GM12878 (cell line): ENCODE data around the gene ADCYAP1R1. TPM values are rescaled to one million over a fixed set of nuclear protein-coding genes. Genes with fewer than 3 reads are reported as not detected.

Source experiments
- ATAC-seq: fragments of 200-7000 bp; cut with Tn5 transposase; 3 replicates; pipeline ENCODE4 v1.9.1; 2020; ENCODE audit warnings: mild to moderate bottlenecking, moderate library complexity
- BruUV-seq: library from RNA; stranded (reverse); fragments of 400-500 nt; replicated peaks from 2 replicates; lab custom pipeline; 2021; lab: Mats Ljungman, UMichigan
- CTCF ChIA-PET: fragments of 300-600 bp; sonication (Branson Sonifier 250); formaldehyde crosslinking; extraction: SDS; loops from one replicate; lab custom pipeline; 2021; ENCODE audit warnings: inconsistent platforms; lab: Yijun Ruan, JAX
- POLR2A ChIA-PET: fragments of 350-600 bp; formaldehyde crosslinking; extraction: SDS; loops from one replicate; lab custom pipeline; 2021; ENCODE audit warnings: inconsistent platforms; lab: Charles Lee
- RAD21 ChIA-PET: fragments of 300-600 bp; sonication (Branson Sonifier 250); formaldehyde crosslinking; loops from one replicate; lab custom pipeline; 2023; ENCODE audit warnings: antibody characterized with exemption; ENCODE audit not compliant: unreplicated experiment; lab: Charles Lee
- SMC1A ChIA-PET: fragments of 300-600 bp; sonication (Branson Sonifier 250); formaldehyde crosslinking; loops from one replicate; lab custom pipeline; 2023; ENCODE audit not compliant: unreplicated experiment, uncharacterized antibody; lab: Charles Lee
- DNase-seq: peaks from one replicate; pipeline ENCODE4 v3.0.0-alpha.2; 2011; ENCODE audit warnings: low read depth, low spot score
- FAIRE-seq: peaks from 3 replicates; lab custom pipeline; 2011; peaks lifted over from hg19 to GRCh38; lab: Jason Lieb, UNC
- H2AFZ ChIP-seq: 2 replicates; pipeline ENCODE4 v1.6.0; 2011; ENCODE audit warnings: low read depth, low read length, control low read depth; ENCODE audit not compliant: control insufficient read depth
- H3K27ac ChIP-seq: 2 replicates; pipeline ENCODE4 v1.5.1; 2011; ENCODE audit warnings: control low read depth; ENCODE audit not compliant: control insufficient read depth, insufficient read depth
- H3K27me3 ChIP-seq, 2 experiments: replicated peaks in 1 of 2; 2 replicates each; pipeline versions ENCODE4 v1.6.0 to v1.6.1; 2011; ENCODE audit warnings: low read length in 1 of 2; ENCODE audit not compliant: control insufficient read depth in 2 of 2, insufficient read depth in 2 of 2
- H3K36me3 ChIP-seq, 2 experiments: 2 replicates each; pipeline ENCODE4 v1.5.1; 2011; ENCODE audit warnings: low read length in 1 of 2; ENCODE audit not compliant: control insufficient read depth in 2 of 2, insufficient read depth in 2 of 2
- H3K4me1 ChIP-seq: 2 replicates; pipeline ENCODE4 v1.6.1; 2011; ENCODE audit warnings: mild to moderate bottlenecking, low read length, moderate library complexity, mixed read lengths; ENCODE audit not compliant: control insufficient read depth, insufficient read depth
- H3K4me2 ChIP-seq: 2 replicates; pipeline ENCODE4 v1.6.0; 2011; ENCODE audit warnings: control low read depth; ENCODE audit not compliant: control insufficient read depth, insufficient read depth
- H3K4me3 ChIP-seq: fragments of 200-600 bp; sonication (generic); 2 replicates; pipeline ENCODE4 v1.5.1; 2016
- H3K79me2 ChIP-seq: 2 replicates; pipeline ENCODE4 v1.6.0; 2011; ENCODE audit warnings: low read length; ENCODE audit not compliant: control insufficient read depth, insufficient read depth
- H3K9ac ChIP-seq: 2 replicates; pipeline ENCODE4 v1.8.0; 2011; ENCODE audit warnings: low read length, control low read depth, mixed read lengths; ENCODE audit not compliant: control insufficient read depth, insufficient read depth
- H3K9me3 ChIP-seq: replicated peaks from 3 replicates; pipeline ENCODE4 v1.5.1; 2011; ENCODE audit warnings: mild to moderate bottlenecking, low read length; ENCODE audit not compliant: control insufficient read depth, insufficient read depth
- H4K20me1 ChIP-seq: 2 replicates; pipeline ENCODE4 v1.6.0; 2011; ENCODE audit not compliant: control insufficient read depth, insufficient read depth
- EP300 ChIP-seq, 2 experiments: fragments of 150-350 bp in 1 of 2; IDR thresholded peaks; 2 replicates each; pipeline ENCODE4 v1.6.1; 2011 to 2012; ENCODE audit warnings: low read depth in 2 of 2, low read length in 2 of 2, borderline replicate concordance in 1 of 2, improper control_type of control experiment in 1 of 2, inconsistent platforms in 1 of 2; ENCODE audit not compliant: control insufficient read depth in 1 of 2
- ESRRA ChIP-seq: IDR thresholded peaks from 2 replicates; pipeline ENCODE4 v1.6.1; 2012; ENCODE audit warnings: mild to moderate bottlenecking, low read length, improper control_type of control experiment
- WGBS: methylation state at CpG from one replicate; pipeline ENCODE4 v1.1.6; 2016; ENCODE audit warnings: low lambda C conversion rate; ENCODE audit not compliant: insufficient replicate concordance, insufficient coverage; ENCODE audit errors: missing lambda C conversion rate; 5-methylcytosine and 5-hydroxymethylcytosine counted together
- in situ Hi-C: fragments of 300-500 bp; cut with MboI; formaldehyde crosslinking; loops from 9 replicates; pipeline ENCODE4 v1.14.3; 2018; ENCODE audit warnings: mixed read lengths
- intact Hi-C: fragments of 100-400 bp; cut with micrococcal nuclease; formaldehyde crosslinking; loops from one replicate; pipeline ENCODE4 v1.14.2; 2022; ENCODE audit not compliant: unreplicated experiment
- polyA plus RNA-seq, 11 experiments: library from polyadenylated mRNA; depleted of rRNA in 4 of 11; unstranded in 6 of 11; stranded (reverse) in 5 of 11; fragments of >200 nt; fragmentation: Nextera tagmentation in 4 of 11; fragmentation: Illumina TruSeq in 1 of 11; extraction: Ambion mirVana in 4 of 11; extraction: Trizol in 1 of 11; gene quantifications; 1 replicate in 1 of 11; 2 replicates in 10 of 11; pipeline versions ENCODE4 v1.2.1 to v1.2.3, GENCODE V29; 2011 to 2016; ENCODE audit warnings: inconsistent platforms in 2 of 11, missing spikeins in 2 of 11, low read depth in 1 of 11
- total RNA-seq, 4 experiments: library from RNA; depleted of rRNA in 3 of 4; stranded (reverse); fragments of >200 nt in 3 of 4; fragmentation: Illumina TruSeq in 1 of 4; extraction: Trizol in 1 of 4; gene quantifications; 2 replicates each; pipeline versions ENCODE4 v1.2.1 to v1.2.3, GENCODE V29; 2013 to 2021
- TF ChIP-seq, protein P1 (sequence below): fragments of 450-650 bp; IDR thresholded peaks from 2 replicates; pipeline ENCODE4 v1.6.1; 2016; ENCODE audit warnings: mild to moderate bottlenecking, moderate library complexity, borderline replicate concordance

The ADCYAP1R1 gene
- total and polyA plus RNA-seq, 10 of the 15 experiments (the other 5 are each of a cell fraction or from before 2014, with no cell fraction given): not detected

DNA sequence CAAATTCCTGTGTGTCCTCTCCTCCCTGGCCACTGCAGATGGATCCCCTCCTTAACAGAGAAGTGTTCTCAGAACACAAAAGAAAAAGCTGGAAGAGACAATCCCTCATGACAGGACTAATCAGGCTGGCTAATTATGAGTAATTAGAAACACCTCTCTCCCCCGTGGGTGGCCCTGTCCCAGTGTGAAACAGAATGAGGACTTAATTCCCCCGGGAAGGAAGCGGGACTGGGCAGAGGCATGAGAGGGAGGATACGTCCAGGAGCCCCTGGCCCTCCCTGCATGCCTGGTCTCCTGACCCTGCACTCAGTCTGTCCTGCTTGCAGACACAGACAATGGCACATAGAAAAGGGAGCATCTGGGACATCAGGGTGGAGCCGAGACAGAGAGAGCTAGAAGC, 7.6 kb upstream of the ADCYAP1R1 start:
- Histone ChIP-seq H2AFZ (no peak overlapping the region), H3K27ac (no peak overlapping the region), H3K4me2 (no peak overlapping the region), H3K27me3 (peaks cover 4 to 17% of the 10 kb centered on the region in 2 experiments), H3K79me2 (no peaks in the 10 kb centered on the region), H3K9ac (no peak overlapping the region), H4K20me1 (no peaks in the 10 kb centered on the region), H3K4me3 (no peak overlapping the region), H3K36me3 (no peaks in the 10 kb centered on the region), H3K9me3 (no peaks in the 10 kb centered on the region), H3K4me1 (no peaks in the 10 kb centered on the region)
- ATAC-seq: no peak
- no TSS peak for BruUV-seq
- intact Hi-C loops (no loop called here), in situ Hi-C loops (no loop called here)
- TF ChIP-seq, protein P1, sequence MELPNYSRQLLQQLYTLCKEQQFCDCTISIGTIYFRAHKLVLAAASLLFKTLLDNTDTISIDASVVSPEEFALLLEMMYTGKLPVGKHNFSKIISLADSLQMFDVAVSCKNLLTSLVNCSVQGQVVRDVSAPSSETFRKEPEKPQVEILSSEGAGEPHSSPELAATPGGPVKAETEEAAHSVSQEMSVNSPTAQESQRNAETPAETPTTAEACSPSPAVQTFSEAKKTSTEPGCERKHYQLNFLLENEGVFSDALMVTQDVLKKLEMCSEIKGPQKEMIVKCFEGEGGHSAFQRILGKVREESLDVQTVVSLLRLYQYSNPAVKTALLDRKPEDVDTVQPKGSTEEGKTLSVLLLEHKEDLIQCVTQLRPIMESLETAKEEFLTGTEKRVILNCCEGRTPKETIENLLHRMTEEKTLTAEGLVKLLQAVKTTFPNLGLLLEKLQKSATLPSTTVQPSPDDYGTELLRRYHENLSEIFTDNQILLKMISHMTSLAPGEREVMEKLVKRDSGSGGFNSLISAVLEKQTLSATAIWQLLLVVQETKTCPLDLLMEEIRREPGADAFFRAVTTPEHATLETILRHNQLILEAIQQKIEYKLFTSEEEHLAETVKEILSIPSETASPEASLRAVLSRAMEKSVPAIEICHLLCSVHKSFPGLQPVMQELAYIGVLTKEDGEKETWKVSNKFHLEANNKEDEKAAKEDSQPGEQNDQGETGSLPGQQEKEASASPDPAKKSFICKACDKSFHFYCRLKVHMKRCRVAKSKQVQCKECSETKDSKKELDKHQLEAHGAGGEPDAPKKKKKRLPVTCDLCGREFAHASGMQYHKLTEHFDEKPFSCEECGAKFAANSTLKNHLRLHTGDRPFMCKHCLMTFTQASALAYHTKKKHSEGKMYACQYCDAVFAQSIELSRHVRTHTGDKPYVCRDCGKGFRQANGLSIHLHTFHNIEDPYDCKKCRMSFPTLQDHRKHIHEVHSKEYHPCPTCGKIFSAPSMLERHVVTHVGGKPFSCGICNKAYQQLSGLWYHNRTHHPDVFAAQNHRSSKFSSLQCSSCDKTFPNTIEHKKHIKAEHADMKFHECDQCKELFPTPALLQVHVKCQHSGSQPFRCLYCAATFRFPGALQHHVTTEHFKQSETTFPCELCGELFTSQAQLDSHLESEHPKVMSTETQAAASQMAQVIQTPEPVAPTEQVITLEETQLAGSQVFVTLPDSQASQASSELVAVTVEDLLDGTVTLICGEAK: no peak
- TF ChIP-seq EP300 (IDR thresholded peaks at IDR 0.05; ENCODE audit: borderline replicate concordance in 1 of 2, control insufficient read depth in 1 of 2, low read depth in 2 of 2, low read length in 2 of 2) (no peak), ESRRA (no peak)
- 0% methylated on average over 5 of the region's 5 CpGs for WGBS
- RAD21 ChIA-PET: no interaction called here
- POLR2A ChIA-PET: no interaction called here
- FAIRE-seq: no peak
- DNase-seq: no peak
- CTCF ChIA-PET: no interaction called here
- SMC1A ChIA-PET: no interaction called here
